Adipose tissue (tissue), 3 donors: ENCODE data around the gene LRP6. TPM values are rescaled to one million over a fixed set of nuclear protein-coding genes. Genes with fewer than 3 reads are reported as not detected.
"Not testable (repeated sequence)": the region's sequence is repeated elsewhere in the genome, so short reads cannot be mapped to it uniquely, and the experiment has no call there.

Experiments used
- H3K27ac ChIP-seq: one replicate; pipeline ENCODE4 v1.5.1; 2013; ENCODE audit warnings: low read depth, low read length
- WGBS, 3 donors: extraction: QIAGEN DNeasy Blood & Tissue Kit; methylation state at CpG; one replicate each; pipeline ENCODE4 v1.1.7; 2013; 5-methylcytosine and 5-hydroxymethylcytosine counted together
- polyA plus RNA-seq, 3 donors: library from polyadenylated mRNA; stranded (reverse); fragments of 200-250 nt; gene quantifications; one replicate each; pipeline ENCODE4 v1.2.3, GENCODE V29; 2013
- donor health status: healthy with polysubstance abuse.
- donor health status: Bipolar disorder and iron deficiency.
- donor health status: healthy.

The LRP6 gene
- polyA plus RNA-seq, 3 donors = 5.2 to 9.0 (median 5.2) TPM

DNA sequence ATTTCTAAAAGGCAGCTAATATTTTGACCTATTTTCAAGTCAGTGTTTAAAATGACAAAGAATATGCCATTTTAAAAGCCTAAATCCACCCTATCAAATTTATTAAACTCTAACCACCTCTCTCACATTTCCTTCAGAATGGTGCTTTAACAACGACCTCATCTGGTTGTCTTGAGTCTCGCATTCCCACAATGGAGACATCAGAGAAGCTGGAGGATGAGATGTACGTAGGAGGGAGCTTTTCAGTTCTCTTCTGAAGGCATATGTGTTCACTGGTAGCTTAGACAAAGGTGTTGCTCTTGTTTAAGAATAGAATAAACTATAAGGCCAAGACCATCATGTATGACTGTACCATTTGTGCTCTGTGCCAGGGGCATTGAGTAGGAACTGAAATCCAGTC is 113.2 kb downstream of the LRP6 start:
- WGBS, 3 donors = 87 to 89% (median 88%) methylated on average over 3 of the region's 3 CpGs
- no peak overlapping the region for H3K27ac ChIP-seq

DNA sequence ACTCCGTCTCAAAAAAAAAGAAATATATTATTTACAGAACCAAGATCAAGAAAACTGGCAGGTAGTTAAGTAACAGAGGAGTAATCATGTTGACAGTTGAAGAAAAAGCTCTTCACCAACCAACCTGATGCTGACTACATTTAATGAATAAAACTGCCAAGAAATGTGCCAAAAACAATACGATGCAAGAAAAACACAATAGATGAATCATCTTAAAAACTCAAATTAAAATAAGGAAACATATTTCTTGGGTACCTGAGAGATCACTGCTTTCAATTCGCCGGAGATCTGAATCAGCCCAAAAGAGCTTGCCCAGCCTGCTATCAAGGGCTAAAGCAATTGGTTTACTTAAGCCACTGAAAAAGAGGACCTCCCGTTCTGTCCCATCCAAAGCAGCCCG is 119.7 kb downstream of the LRP6 start:
- whole genome bisulfite sequencing, 3 donors = 88 to 96% (median 94%) methylated on average over 6 of the region's 6 CpGs
- no peak overlapping the region for H3K27ac ChIP-seq

DNA sequence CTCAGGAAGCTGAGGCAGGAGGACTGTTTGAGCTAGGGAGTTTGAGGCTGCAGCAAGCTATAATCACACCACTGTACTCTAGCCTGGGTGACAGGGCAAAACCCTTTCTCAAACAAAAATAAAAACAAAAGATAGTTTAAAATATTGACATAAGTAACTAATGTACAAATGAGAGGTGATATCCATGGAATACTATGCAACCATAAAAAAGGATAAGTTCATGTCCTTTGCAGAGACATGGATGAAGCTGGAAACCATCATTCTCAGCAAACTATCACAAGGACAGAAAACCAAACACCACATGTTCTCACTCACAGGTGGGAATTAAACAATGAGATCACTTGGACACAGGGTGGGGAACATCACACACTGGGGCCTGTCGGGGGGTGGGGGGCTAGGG is 122.3 kb downstream of the LRP6 start:
- not testable (repeated sequence) for H3K27ac ChIP-seq
- WGBS, 3 donors = 54 to 97% (median 61%) methylated on average over 1 of the region's 1 CpG

DNA sequence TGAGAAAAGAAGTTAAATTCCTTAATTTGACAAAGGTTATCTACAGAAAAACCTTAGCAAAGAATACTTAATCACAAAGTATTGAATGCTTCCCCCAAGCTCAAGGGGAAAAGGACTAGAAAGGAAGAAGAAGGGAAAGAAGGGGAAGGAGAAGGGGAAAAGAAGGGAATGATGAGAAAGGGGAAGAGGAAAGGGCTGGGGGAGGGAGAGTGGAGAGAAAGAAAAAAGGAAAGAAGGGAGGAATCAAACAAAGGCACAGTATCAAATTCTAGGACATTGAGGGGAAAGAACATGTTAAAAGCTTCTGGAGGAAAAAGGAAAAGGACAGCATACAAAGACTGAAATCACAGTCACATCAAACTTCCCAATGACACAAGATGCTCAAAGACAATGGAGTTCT is 125.8 kb downstream of the LRP6 start:
- H3K27ac ChIP-seq = no peak overlapping the region

DNA sequence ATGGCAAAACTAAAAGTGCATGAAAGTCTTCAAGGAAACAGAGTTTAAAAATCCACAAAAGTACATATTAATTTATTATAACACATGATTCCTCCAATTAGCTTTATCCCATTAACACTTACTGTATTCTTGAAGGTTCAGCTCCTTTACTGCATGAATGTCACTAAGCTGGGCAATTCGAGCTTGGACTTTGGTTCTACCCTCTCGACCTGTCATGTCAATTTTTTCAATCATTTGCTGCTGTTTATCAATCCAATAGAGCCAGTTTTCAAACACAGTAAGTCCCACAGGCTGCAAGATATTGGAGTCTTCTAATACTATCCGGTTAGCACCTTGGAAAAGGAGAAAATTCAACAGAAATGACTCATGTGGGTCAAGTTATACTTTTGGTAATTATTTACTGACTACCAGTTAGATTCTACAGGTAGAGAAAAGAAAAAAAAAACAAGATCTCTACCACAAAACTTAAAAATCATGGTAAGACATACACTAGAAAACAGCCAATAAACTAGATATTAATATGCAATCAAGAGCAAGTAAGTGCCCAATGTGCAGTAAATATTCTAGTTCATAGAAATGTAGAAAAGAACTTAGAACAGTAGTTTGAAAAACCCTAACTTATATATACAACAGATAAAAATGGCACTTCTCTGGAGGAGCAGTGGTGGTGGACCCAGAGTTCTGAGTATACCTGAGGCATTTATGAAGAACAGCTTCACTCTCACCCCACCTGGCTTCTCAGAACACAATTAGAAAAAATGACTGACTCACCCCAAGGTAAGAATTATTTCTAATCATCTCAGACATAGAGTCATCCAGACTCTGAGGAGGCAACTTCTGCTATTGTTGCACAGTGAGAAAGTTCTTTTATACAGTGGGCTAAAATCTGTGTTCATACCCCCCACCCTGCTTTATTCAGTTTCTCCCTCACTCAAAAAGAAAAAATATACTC is 128.4 kb downstream of the LRP6 start:
- H3K27ac ChIP-seq = no peak overlapping the region
- WGBS, 3 donors = 59 to 95% (median 94%) methylated on average over 3 of the region's 3 CpGs

DNA sequence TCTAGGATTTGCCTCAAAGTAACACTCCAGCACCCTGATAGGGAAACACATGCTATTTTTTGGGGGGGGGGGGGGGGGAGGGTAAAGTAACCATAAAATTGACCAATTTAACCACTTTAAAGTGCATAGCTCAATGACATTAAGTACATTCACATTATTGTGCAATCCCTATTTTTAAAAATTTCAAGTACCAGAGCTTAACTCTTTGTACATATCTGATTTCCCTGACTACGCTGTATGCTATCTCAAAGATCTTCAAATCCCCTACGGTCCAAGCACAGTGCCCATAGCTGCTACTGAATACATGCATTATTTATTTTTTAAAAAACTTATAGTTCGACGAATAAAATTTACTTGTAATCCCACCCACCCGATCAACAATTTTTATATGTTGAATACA is 133.1 kb downstream of the LRP6 start:
- WGBS, 3 donors = 96 to 97% (median 97%) methylated on average over 5 of the region's 5 CpGs
- no peak overlapping the region for H3K27ac ChIP-seq

DNA sequence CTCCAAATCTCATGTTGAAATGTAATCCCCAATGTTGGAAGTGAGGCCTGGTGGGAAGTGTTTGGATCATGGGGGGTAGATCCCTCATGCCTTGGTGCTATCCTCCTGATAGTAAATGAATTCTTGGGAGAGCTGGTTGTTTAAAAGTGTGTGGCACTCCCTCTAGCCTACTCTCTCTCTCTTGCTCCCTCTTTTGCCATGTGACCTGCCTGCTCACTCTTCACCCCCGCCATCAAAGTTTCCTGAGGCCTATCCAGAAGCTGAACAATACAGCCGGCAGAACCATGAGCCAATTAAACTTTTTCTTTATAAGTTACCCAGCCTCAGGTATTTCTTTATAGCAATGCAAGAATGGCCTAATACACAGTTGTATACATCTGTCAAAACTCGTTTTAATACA is 133.6 kb downstream of the LRP6 start:
- H3K27ac ChIP-seq = no peak overlapping the region
- 86 to 95% (median 93%) methylated on average over 3 of the region's 3 CpGs for WGBS, 3 donors

DNA sequence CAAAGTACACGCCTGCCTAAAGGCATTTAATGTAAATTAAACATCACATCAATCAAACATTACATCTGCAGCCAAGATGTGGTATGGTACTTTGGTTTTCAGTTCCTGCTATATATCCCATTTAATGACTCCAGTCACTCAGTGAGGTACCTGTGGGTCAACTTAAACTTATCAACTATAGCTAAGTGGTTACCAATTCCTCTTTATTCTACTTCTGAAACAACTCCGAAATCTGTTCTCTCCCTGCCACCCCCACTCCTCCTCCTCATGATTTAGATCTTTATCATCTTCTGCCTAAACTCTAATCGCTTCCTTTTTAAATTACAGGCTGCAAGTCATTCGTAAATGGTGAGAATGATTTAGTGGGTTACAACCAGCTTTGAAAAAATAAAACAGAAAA is 138.2 kb downstream of the LRP6 start:
- no peak overlapping the region for H3K27ac ChIP-seq
- WGBS, 3 donors = 58 to 82% (median 63%) methylated on average over 4 of the region's 4 CpGs

DNA sequence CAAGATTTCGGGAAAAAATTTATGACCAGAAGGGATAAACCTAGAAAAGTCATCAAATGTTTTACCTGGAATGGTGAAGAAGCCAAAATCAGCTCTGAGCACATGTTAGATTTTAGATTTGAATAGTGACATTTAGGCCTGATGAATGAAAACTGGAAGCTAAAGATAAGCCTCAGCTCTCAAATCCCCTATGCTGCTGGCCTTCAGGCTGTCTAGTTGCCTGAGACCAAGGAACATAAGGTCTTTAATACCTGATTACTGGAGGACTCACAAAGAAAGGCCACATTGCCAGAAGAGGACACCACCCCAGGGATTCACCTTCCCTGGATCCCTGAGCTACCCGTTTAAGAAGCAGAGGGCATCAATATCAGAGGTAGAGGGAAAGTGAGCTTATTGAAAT is 139.5 kb downstream of the LRP6 start:
- 93 to 94% (median 94%) methylated on average over 2 of the region's 2 CpGs for WGBS, 3 donors
- no peak overlapping the region for H3K27ac ChIP-seq

DNA sequence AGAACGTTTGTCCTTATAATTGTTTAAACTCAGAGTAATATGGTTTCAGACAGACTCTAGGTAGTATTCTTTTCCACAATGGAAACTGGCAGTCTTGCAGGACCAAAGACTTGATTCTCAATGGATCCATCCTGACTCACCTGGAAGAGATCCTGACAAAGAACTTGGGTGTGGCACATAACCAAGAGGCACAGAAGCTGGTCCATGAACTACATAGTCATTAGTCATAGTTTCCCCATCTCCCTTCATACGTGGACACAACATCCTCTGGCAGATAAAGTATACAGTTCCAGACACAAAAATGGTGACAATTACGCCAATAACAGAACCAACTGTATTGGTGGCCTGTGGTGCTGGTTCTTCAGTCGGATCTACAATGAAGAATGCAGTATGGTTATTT is 140.3 kb downstream of the LRP6 start:
- 85 to 89% (median 86%) methylated on average over 4 of the region's 4 CpGs for WGBS, 3 donors
- H3K27ac ChIP-seq = no peak overlapping the region

DNA sequence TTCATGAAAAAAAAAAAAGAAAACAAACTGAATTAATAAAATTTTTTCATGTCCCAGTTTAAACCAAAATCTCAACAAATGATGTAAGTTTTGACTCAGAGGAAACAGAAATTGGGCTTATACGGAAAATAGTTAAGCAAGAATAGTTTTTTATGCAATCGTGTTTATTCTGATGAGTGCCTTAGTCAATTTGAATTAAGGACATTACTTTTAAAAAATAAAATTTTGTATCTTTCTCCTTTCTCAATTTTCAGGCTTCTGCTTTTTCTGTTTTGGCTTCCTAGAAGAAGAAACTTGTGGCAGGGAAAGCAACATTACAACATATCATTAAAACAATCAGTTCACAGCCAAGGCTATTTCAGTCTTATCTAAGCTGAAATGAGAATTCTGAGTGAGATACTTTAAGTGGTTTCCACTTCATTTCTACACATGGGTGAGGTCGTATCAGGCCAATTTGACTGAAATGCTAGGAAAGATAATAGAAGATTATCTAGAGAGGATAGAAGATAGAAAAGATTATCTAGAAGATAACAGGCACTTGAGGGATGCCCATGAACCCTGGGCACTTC is 143.7 kb downstream of the LRP6 start:
- 53 to 89% (median 63%) methylated on average over 3 of the region's 3 CpGs for WGBS, 3 donors
- H3K27ac ChIP-seq = no peak overlapping the region

DNA sequence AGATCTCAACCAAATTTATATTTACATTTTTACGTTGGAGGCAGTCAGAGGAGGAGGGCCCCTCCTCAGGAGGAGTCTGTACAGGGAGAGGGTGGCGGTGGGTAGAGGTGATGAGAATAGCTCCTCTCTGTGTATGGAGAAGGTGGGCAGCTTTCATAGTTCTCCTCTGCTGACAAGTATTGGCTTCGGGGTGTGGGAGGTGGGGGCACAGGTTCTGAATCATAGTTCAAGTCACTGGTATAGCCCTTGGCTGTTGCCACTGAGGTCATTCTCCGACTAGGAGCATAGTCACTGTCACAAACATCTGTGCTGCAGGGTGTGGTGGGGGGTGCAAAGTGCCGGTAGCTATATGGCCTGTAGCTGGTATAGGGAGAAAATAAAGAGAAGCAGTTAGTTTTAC is 145.8 kb downstream of the LRP6 start:
- no peak overlapping the region for H3K27ac ChIP-seq
- 85 to 93% (median 89%) methylated on average over 5 of the region's 5 CpGs for WGBS, 3 donors

DNA sequence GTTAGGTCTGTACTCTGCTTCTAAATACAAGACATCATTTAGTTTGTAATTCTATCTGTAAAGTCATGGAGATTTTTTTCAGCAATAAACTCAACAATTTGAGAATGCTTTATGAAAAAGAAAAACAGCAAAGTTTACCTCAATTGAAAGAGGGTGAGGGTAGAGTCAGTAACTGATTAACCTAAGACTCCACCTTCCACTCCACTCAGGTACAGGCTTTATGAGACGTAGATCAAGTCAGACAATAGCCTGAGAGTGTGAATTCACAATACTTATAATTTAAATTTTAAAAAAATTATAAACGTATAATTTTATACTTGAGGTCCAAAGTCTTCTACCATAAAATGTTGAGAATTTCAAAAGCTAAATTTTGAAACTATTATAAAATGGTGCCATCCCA is 150.2 kb downstream of the LRP6 start:
- 89 to 95% (median 95%) methylated on average over 2 of the region's 2 CpGs for WGBS, 3 donors

DNA sequence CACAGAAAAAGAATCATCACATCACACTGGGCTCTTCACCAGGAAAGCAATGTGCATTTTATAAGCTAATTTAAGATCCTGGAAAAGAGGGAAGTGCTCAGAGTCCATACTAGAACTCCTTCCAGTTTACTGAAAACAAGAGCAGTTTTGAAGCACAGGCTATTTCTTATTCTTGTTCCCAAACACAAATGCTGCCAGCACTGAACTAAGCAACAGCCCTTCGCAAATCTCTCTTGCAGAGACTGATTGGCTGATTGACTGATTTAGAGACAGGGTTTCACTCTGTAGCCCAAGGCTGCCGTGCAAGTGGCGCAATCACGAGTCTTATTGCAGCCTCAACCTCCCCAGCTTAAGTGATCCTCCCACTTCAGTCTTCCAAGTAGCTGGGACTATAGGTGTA is 151.3 kb downstream of the LRP6 start:
- no peak overlapping the region for H3K27ac ChIP-seq
- WGBS, 3 donors = 80 to 91% (median 83%) methylated on average over 4 of the region's 4 CpGs

More for the DNA sequence above, 150.2 kb downstream of the LRP6 start:
- H3K27ac ChIP-seq = no peak overlapping the region

DNA sequence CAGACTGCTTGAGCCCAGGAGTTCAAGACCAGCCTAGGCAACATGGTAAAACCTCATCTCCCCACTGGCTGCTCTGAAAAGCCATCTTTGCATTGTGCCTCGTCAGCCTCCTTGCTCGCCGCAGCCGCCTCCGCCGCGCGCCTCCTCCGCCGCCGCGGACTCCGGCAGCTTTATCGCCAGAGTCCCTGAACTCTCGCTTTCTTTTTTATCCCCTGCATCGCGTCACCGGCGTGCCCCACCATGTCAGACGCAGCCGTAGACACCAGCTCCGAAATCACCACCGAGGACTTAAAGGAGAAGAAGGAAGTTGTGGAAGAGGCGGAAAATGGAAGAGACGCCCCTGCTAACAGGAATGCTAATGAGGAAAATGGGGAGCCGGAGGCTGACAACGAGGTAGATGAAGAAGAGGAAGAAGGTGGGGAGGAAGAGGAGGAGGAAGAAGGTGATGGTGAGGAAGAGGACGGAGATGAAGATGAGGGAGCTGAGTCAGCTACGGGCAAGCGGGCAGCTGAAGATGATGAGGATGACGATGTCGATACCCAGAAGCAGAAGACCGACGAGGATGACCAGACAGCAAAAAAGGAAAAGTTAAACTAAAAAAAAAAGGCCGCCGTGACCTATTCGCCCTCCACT is 155.8 kb downstream of the LRP6 start:
- 82 to 87% (median 83%) methylated on average over 31 to 37 of the region's 37 CpGs for WGBS, 3 donors

DNA sequence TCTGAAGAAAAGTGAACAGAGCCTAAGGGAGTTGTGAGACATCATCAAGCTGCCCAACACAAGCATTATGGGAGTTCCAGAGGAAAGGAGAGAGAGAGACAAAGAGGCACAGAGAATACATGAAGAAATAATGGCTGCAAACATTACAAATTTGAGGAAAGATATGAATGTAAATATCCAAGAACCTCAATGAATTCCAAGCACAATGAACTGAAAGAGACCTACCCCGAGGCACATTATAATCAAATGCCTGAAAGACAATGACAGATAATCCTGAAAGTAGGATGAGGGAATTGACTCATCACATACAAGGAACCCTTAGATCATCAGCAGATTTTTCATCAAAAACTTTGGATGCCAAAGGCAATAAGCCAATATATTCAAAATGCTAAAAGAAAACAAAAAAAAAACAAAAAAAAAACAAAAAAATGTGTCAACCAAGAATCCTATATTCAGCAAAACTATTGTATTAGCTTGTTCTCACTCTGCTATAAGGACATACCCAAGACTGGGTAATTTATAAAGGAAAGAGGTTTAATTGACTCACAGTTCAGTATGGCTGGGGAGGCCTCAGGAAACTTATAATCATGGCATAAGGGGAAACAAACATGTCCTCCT is 158.3 kb downstream of the LRP6 start:
- H3K27ac ChIP-seq = no peak overlapping the region
- WGBS, 3 donors = 94 to 100% (median 95%) methylated on average over 1 of the region's 1 CpG

More for the DNA sequence above, 155.8 kb downstream of the LRP6 start:
- H3K27ac ChIP-seq = not testable (repeated sequence)

DNA sequence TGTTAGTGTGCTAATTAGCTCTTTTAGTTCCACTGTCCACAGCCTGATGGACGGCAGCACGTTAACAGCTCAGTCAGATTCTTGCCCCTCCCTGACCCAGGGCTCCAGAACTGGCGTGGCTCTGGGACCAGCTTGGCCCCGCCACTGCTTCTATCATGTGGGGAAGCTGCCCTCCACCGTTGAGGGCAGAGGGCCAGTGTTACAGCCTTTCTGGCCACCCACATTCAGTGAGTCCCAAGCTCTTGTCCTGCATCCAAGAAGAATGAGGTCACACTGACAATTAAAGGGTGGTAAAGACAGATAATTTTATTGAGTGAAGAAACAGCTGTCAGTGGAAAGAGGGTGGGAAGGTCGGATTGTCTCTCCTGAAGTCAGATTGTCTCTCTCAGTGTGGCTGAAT is 159.2 kb downstream of the LRP6 start:
- WGBS, 3 donors = 78 to 96% (median 84%) methylated on average over 6 of the region's 6 CpGs
- H3K27ac ChIP-seq = no peak overlapping the region

DNA sequence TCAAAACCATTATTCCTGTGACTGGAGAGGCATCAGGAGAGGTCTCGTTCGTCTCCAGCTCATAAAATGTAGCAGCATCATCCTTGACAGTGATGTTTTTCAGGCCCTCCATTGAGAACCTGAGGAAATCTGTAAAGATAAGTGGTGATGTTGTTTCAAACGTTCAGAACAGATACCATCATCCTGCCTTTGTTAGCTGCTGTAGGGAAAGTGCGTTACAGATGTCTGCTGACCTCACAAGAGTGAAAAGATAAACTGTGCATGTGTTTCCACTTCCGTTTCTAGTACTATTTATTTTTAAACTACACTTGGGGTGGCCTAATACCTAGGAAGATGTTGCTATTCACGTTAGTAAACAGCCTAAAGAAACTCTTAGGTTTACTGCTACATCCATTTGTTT is 167.7 kb downstream of the LRP6 start:
- WGBS, 3 donors = 54 to 75% (median 60%) methylated on average over 6 of the region's 6 CpGs

DNA sequence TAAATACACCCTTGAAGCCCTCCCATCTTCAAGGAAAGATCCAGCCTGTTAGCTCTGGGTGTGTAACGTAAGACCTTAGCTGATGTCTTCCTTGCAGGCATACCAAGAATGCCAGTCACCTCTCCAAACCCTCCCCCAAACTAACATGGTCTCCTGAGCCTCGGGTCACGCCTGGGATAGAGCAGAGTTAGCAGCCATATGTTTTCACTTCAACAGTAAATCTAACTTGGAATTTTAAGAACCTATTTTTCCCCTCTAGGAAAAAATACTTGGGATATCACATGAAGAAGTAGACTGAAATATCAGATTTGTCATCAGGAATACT is 168.2 kb downstream of the LRP6 start:
- WGBS, 3 donors = 85 to 93% (median 91%) methylated on average over 3 of the region's 3 CpGs
- no peak overlapping the region for H3K27ac ChIP-seq

More for the DNA sequence above, 167.7 kb downstream of the LRP6 start:
- no peak overlapping the region for H3K27ac ChIP-seq
